PFSK-1 (cell line): ENCODE measurements around the gene FAM163B.

Experiments used
- FOXP2 ChIP-seq: optimal IDR thresholded peaks from 2 replicates; pipeline ENCODE3; 2011; ENCODE audit warnings: borderline replicate concordance, control low read depth, inconsistent platforms; ENCODE audit not compliant: insufficient read depth; ENCODE audit errors: extremely low read length, extremely low read depth
- POLR2AphosphoS5 ChIP-seq: IDR thresholded peaks from 2 replicates; pipeline ENCODE4 v1.6.1; 2012; ENCODE audit warnings: low read depth, mild to moderate bottlenecking, control low read depth, low read length, moderate library complexity
- SIN3A ChIP-seq: IDR thresholded peaks from 2 replicates; pipeline ENCODE4 v1.6.1; 2012; ENCODE audit warnings: mild to moderate bottlenecking, low read length, moderate library complexity, borderline replicate concordance; ENCODE audit not compliant: insufficient read depth
- TAF1 ChIP-seq: IDR thresholded peaks from 2 replicates; pipeline ENCODE4 v1.6.1; 2012; ENCODE audit warnings: low read length, control low read depth, borderline replicate concordance; ENCODE audit not compliant: insufficient read depth
- TF ChIP-seq, protein P1 (sequence below), 2 experiments: IDR thresholded peaks; 2 replicates each; pipeline versions ENCODE4 v1.6.1 to v1.8.0; 2011 to 2012; ENCODE audit warnings: low read depth in 2 of 2, low read length in 2 of 2, control low read depth in 1 of 2, inconsistent platforms in 1 of 2, mild to moderate bottlenecking in 1 of 2, moderate library complexity in 1 of 2; ENCODE audit not compliant: insufficient read depth in 1 of 2

FAM163B gene

DNA sequence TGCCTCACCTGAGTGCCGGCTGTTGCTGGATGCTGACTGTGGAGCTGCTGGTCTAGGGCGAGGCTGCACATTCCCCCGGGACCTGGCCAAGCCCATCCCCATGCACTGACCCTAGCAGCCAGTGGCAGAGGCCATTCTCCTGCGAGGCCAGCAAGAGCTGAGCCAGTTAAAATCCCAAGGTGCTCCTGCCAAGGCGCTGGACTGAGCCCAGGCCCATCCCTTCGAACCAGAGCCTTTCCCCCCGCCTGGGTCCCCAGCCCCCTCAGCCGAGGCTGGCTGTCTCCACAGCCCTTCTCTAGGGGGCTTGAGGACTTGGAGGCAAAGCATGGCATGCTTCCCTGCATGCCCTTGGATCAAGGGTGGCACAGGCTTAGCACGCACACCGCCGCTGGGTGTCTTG lies 73.1 kb downstream of the FAM163B start:
- TF ChIP-seq, protein P1, sequence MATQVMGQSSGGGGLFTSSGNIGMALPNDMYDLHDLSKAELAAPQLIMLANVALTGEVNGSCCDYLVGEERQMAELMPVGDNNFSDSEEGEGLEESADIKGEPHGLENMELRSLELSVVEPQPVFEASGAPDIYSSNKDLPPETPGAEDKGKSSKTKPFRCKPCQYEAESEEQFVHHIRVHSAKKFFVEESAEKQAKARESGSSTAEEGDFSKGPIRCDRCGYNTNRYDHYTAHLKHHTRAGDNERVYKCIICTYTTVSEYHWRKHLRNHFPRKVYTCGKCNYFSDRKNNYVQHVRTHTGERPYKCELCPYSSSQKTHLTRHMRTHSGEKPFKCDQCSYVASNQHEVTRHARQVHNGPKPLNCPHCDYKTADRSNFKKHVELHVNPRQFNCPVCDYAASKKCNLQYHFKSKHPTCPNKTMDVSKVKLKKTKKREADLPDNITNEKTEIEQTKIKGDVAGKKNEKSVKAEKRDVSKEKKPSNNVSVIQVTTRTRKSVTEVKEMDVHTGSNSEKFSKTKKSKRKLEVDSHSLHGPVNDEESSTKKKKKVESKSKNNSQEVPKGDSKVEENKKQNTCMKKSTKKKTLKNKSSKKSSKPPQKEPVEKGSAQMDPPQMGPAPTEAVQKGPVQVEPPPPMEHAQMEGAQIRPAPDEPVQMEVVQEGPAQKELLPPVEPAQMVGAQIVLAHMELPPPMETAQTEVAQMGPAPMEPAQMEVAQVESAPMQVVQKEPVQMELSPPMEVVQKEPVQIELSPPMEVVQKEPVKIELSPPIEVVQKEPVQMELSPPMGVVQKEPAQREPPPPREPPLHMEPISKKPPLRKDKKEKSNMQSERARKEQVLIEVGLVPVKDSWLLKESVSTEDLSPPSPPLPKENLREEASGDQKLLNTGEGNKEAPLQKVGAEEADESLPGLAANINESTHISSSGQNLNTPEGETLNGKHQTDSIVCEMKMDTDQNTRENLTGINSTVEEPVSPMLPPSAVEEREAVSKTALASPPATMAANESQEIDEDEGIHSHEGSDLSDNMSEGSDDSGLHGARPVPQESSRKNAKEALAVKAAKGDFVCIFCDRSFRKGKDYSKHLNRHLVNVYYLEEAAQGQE (IDR thresholded peaks at IDR 0.05; ENCODE audit: insufficient read depth in 1 of 2, low read depth in 2 of 2, low read length in 2 of 2): no peak
- no peak for TF ChIP-seq FOXP2
- TF ChIP-seq TAF1: no peak
- no peak for TF ChIP-seq POLR2AphosphoS5

GRCh38 chr9:133535306-133535877 lies 73.8 kb downstream of the FAM163B start:
- TF ChIP-seq TAF1: no peak

- TF ChIP-seq SIN3A (no peak), FOXP2 (no peak), POLR2AphosphoS5 (no peak), TAF1 (no peak)
- TF ChIP-seq, protein P1 (IDR thresholded peaks at IDR 0.05; ENCODE audit: insufficient read depth in 1 of 2, low read depth in 2 of 2, low read length in 2 of 2): no peak
Measured at GRCh38 chr9:133534346-133535291, 74.6 kb downstream of the FAM163B start, which contains the start of gene ADAMTSL2. Gene ADAMTSL2 (plus strand): TSS chr9:133534704. CDS start chr9:133536713, 2,009 bp downstream.

- TF ChIP-seq FOXP2: no peak
- no peak for TF ChIP-seq POLR2AphosphoS5
- TF ChIP-seq, protein P1 (IDR thresholded peaks at IDR 0.05; ENCODE audit: insufficient read depth in 1 of 2, low read depth in 2 of 2, low read length in 2 of 2): no peak
- no peak for TF ChIP-seq SIN3A
- TF ChIP-seq TAF1: no peak
Measured at GRCh38 chr9:133533857-133534256, 75.3 kb downstream of the FAM163B start.

- TF ChIP-seq SIN3A (no peak), TAF1 (no peak), POLR2AphosphoS5 (no peak), FOXP2 (no peak)
- TF ChIP-seq, protein P1 (IDR thresholded peaks at IDR 0.05; ENCODE audit: insufficient read depth in 1 of 2, low read depth in 2 of 2, low read length in 2 of 2): no peak
Measured at GRCh38 chr9:133532937-133533668, 76.1 kb downstream of the FAM163B start.
